ENCODE results near the gene ZBTB32.
"Not testable (repeated sequence)": the region's sequence is repeated elsewhere in the genome, so short reads cannot be mapped to it uniquely, and the experiment has no call there.

Gene ZBTB32

DNA sequence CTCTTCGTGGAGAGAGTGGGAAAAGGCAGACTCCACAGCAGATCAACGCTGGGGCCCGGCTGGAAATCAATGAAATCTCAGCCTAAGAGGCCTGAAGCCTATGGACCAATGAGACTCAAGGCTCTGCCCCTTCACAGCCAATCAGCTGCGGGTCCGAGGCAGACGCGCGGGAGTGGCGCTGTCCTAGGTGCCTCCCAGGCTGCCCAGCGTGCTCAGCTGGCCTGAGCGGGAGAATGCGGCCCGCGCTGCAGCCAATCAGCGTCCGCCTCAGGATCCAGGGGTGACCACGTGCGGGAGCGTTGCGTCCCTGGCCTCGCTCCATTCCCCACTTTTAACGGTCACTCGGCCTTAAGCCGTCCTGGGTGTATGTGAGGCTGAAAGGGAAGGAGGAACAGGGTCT lies at the start of gene ZBTB32:
Gene ZBTB32, plus strand, starts transcription at position 341 of the 400 bp plus-strand sequence. CDS start 10,069 bp downstream, outside the sequence.
- TF ChIP-seq, protein P1, sequence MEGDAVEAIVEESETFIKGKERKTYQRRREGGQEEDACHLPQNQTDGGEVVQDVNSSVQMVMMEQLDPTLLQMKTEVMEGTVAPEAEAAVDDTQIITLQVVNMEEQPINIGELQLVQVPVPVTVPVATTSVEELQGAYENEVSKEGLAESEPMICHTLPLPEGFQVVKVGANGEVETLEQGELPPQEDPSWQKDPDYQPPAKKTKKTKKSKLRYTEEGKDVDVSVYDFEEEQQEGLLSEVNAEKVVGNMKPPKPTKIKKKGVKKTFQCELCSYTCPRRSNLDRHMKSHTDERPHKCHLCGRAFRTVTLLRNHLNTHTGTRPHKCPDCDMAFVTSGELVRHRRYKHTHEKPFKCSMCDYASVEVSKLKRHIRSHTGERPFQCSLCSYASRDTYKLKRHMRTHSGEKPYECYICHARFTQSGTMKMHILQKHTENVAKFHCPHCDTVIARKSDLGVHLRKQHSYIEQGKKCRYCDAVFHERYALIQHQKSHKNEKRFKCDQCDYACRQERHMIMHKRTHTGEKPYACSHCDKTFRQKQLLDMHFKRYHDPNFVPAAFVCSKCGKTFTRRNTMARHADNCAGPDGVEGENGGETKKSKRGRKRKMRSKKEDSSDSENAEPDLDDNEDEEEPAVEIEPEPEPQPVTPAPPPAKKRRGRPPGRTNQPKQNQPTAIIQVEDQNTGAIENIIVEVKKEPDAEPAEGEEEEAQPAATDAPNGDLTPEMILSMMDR (conservative IDR thresholded peaks at IDR 0.05; ENCODE audit: low read length): no peak
- H3K4me3 ChIP-seq (ENCODE audit: low read length): no peak within 1 kb of the TSS
- peak; percentile 51 for DNase-seq (ENCODE audit: low read depth)

DNA sequence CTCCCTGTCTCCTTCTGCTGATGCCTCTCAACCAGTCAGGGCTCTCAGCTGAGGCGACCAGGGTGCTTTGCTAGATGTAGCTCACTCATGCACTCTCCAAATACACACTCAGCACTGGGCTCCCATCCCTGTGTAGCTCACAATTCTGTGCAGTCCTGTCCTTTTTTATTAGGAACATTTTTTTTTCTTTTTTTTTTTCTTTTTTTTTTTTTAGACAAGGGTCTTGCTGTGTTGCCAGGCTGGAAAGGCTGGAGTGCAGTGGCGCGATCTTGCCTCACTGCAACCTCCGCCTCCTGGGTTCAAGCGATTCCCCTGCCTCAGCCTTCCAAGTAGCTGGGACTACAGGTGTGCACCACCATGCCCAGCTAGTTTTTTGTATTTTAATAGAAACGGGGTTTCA lies 49.5 kb upstream of the ZBTB32 start:
- not testable (repeated sequence) for DNase-seq (ENCODE audit: low read depth); H3K4me3 ChIP-seq (ENCODE audit: low read length)

DNA sequence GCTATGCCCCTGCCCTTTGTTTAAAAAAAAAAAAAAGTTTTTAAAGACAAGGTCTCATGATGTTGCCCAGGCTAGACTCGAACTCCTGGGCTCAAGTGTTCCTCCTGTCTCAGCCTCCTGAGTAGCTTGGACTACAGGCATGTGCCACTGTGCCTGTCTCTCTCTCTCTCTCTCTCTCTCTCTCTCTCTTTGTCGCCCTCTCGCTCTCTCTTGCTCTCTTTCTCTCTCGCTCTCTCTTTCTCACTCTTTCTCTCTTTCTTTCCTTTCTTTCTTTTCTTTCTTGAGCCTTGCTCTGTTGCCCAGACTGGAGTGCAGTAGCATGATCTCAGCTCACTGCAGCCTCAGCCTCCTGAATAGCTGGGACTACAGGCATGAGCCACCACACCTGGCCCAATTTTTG lies 48.8 kb upstream of the ZBTB32 start:
- DNase-seq (ENCODE audit: low read depth): no peak
- TF ChIP-seq, protein P1 (conservative IDR thresholded peaks at IDR 0.05; ENCODE audit: low read length): no peak
- no peak overlapping the region for H3K4me3 ChIP-seq (ENCODE audit: low read length)

GRCh38 chr19:35656700-35657099 lies 47.7 kb upstream of the ZBTB32 start:
- DNase-seq (ENCODE audit: low read depth): no peak
- H3K4me3 ChIP-seq (ENCODE audit: low read length): no peak overlapping the region
- TF ChIP-seq, protein P1 (conservative IDR thresholded peaks at IDR 0.05; ENCODE audit: low read length): no peak

GRCh38 chr19:35657904-35658700 lies 46.3 kb upstream of the ZBTB32 start:
- DNase-seq (ENCODE audit: low read depth): no peak
- H3K4me3 ChIP-seq (ENCODE audit: low read length): no peak overlapping the region
- TF ChIP-seq, protein P1 (conservative IDR thresholded peaks at IDR 0.05; ENCODE audit: low read length): 0 out of 2 replicates have a peak, but pooled peaks have one; percentile 1

DNA sequence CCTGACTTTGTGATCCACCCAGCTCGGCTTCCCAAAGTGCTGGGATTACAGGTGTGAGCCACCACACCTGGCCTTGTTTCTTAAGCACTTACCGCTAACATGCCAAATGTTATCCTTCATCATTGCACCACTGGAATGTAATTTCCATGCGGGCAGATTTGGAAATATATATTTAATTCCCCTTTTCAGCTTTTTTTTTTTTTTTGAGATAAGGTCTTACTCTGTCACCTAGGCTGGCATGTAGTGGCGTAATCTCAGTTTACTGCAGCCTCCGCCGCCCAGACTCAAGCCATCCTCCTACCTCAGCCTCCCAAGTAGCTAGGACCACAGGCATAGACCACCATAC lies 42.4 kb upstream of the ZBTB32 start:
- H3K4me3 ChIP-seq (ENCODE audit: low read length): no peak overlapping the region
- TF ChIP-seq, protein P1 (conservative IDR thresholded peaks at IDR 0.05; ENCODE audit: low read length): no peak
- DNase-seq (ENCODE audit: low read depth): no peak

DNA sequence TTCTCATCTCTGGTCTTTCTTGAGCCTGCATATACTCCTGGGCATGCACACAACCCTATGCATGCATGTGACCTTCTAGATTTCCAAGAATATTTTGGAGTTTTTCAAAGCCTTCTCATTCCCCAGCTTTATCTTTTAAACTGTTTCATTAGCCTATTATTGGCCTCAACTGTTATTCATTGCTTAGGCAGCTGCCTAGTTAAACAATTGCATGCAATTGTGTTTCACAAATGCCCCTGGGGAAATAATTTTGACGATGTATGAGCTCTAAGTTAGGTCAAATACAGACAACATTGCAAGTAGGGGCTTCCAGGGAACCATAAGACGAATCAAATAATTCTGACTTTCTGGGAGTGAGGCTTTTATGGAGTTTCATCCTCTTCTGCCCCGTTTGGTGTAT lies 40.4 kb upstream of the ZBTB32 start:
- no peak for DNase-seq (ENCODE audit: low read depth)
- TF ChIP-seq, protein P1 (conservative IDR thresholded peaks at IDR 0.05; ENCODE audit: low read length): no peak
- H3K4me3 ChIP-seq (ENCODE audit: low read length): no peak overlapping the region

Data from AG10803 (cell line).